ENCODE data around the gene MED23.

DNA sequence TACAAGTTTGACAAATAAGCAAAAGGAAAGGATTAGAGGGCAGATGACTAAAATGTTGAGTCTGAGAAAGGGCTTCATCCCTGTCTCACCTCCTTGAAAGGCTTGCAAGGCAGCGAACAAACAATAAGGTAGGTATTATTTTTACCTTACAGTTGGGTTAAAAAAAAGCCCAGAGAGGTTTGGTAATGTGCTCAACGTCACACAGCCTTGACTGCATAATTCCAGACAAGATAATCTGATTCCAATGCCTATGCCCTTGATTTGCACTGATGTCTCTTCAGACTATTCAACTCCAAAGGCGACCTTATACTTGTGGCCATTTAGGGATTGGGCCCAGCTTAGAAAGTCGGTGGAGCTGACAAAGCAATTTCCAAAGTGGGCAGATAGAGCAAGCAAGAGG is 53.4 kb downstream of the MED23 start:
- TF ChIP-seq CTCF (IDR thresholded peaks at IDR 0.05; ENCODE audit: low read depth, low read length) (no peak), POLR2A (IDR thresholded peaks at IDR 0.05; ENCODE audit: extremely low read depth, insufficient read length) (no peak), MAX (IDR thresholded peaks at IDR 0.05; ENCODE audit: low read depth, low read length) (no peak)
